Brain microvascular endothelial cell (primary cell): ENCODE results near the gene SLCO4A1.

Source experiments
- DNase-seq: peaks from one replicate; pipeline ENCODE4 v3.0.0-alpha.2; 2020
- H3K27ac ChIP-seq: fragments of 250-450 bp; sonication (Bioruptor Pico); 2 replicates; pipeline ENCODE4 v1.5.1; 2020; ENCODE audit warnings: mild to moderate bottlenecking, moderate library complexity
- H3K27me3 ChIP-seq: fragments of 250-450 bp; sonication (Bioruptor Pico); replicated peaks from 2 replicates; pipeline ENCODE4 v1.5.1; 2020; ENCODE audit warnings: mild to moderate bottlenecking
- H3K36me3 ChIP-seq: fragments of 250-450 bp; sonication (Bioruptor Pico); replicated peaks from 2 replicates; pipeline ENCODE4 v1.5.1; 2020; ENCODE audit warnings: mild to moderate bottlenecking
- H3K4me3 ChIP-seq: 2 replicates; pipeline ENCODE4 v1.5.1; 2011; ENCODE audit warnings: low read depth, mild to moderate bottlenecking, control low read depth, low read length, moderate library complexity
- in situ Hi-C: cut with HindIII; loops from 2 replicates; pipeline ENCODE4 v1.10.0; 2017; ENCODE audit warnings: low sequenced_read_pairs, low pct_ligation_motif_present
- TF ChIP-seq, protein P1 (sequence below): IDR thresholded peaks from 2 replicates; pipeline ENCODE4 v1.5.1; 2011; ENCODE audit warnings: low read depth, mild to moderate bottlenecking, moderate library complexity, low read length, control low read depth, inconsistent platforms; ENCODE audit errors: missing control alignments

The SLCO4A1 gene

DNA sequence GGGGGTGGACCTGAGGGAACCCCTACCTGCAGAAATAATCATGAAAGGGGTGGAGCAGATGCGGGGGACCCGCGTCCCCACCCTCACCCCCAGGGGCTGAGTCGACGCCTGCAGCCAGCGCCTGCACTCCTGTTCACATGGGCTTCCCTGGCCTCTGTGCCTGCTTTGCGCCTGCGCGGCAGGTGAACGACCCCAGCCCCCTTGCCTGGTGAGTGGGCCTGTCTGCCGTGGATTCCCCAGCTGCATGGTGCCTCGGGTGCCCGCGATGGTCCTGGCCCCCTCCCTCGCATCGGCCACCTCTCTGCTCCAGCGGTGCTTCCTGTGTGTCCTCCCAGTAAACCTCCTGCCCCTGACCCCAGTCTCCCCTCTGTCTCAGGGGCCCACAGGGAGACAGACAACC, 47.6 kb downstream of the SLCO4A1 start:
- DNase-seq = no peak
- H3K27me3 ChIP-seq = peaks cover 12% of the 10 kb centered on the region
- H3K4me3 ChIP-seq = no peak overlapping the region
- no peaks in the 10 kb centered on the region for H3K36me3 ChIP-seq
- H3K27ac ChIP-seq = no peak overlapping the region
- in situ Hi-C loops = no loop called here
- TF ChIP-seq, protein P1, sequence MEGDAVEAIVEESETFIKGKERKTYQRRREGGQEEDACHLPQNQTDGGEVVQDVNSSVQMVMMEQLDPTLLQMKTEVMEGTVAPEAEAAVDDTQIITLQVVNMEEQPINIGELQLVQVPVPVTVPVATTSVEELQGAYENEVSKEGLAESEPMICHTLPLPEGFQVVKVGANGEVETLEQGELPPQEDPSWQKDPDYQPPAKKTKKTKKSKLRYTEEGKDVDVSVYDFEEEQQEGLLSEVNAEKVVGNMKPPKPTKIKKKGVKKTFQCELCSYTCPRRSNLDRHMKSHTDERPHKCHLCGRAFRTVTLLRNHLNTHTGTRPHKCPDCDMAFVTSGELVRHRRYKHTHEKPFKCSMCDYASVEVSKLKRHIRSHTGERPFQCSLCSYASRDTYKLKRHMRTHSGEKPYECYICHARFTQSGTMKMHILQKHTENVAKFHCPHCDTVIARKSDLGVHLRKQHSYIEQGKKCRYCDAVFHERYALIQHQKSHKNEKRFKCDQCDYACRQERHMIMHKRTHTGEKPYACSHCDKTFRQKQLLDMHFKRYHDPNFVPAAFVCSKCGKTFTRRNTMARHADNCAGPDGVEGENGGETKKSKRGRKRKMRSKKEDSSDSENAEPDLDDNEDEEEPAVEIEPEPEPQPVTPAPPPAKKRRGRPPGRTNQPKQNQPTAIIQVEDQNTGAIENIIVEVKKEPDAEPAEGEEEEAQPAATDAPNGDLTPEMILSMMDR = no peak

DNA sequence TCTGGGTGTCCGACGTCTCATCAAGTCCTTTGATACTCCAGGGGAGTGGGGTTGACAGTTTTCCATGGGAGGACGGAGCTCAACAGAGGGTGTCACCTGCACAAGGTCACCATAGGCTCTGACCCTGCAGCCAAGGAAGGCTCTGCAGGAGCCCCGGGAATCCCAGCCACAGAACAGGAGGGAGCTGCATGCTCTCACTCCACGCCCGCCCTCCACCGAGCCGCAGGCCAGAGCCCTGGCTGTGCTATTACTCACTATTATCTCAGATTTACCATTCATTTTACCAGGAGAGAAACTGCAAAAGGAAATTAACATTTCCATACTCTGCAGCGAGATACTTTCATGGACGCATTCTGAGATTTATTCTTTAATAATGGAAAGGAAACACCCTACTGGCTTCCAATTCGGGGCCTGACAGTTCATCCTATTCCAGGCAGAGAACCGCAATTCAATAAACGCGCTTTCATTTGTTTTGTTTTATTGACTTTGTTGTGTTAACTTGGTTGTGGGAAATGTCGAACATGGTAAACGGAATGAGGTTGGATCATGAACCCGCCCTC, 48.0 kb downstream of the SLCO4A1 start:
- Histone ChIP-seq H3K27me3 (peaks cover 12% of the 10 kb centered on the region), H3K27ac (no peak overlapping the region), H3K4me3 (no peak overlapping the region), H3K36me3 (no peaks in the 10 kb centered on the region)
- no peak for DNase-seq
- in situ Hi-C loops = no loop called here
- TF ChIP-seq, protein P1 = no peak

DNA sequence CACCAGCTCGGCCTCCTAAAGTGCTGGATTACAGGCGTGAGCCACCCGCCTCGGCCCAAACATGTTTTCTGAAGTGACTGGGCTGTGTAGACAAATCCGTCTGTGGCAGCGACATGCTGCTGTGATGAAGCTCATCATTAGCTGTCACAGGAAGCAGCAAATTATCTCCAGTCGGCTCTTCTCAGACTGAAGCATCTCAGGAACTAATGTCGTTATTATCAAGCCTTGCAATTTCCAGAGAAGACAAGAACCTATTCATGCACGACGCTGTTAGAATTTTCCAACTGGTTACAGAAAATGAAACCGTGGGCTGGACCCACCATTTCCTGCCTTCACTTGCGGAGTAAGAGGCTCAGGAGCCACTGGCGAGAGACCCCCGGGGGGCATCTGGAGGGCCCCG, 49.2 kb downstream of the SLCO4A1 start:
- no peak for DNase-seq
- in situ Hi-C loops = no loop called here
- Histone ChIP-seq H3K36me3 (no peaks in the 10 kb centered on the region), H3K4me3 (no peak overlapping the region), H3K27ac (no peak overlapping the region), H3K27me3 (peaks cover 3% of the 10 kb centered on the region)
- TF ChIP-seq, protein P1 = no peak

DNA sequence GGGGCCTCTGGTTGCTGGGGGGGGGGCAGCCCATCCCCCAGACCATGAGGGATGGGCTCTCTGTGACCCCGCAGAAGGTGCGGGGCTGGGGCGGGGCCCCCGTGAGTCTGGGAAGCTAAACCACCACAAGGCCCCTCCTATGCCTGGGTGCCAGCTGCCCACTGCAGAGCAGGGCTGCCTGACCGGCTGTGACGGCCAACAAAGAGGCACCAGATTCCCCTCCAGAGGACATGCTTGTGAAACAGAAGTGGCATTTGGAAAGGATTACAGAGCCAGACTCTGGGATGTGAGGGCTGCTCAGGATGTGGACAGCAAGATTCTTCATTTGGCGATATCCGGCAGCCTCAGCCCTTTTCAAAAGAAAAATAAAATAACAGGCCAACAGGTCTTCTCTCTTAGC, 49.9 kb downstream of the SLCO4A1 start:
- no peak for DNase-seq
- TF ChIP-seq, protein P1 = no peak
- Histone ChIP-seq H3K27ac (no peak overlapping the region), H3K4me3 (no peak overlapping the region), H3K27me3 (peaks cover 3% of the 10 kb centered on the region), H3K36me3 (no peaks in the 10 kb centered on the region)
- in situ Hi-C loops = no loop called here

DNA sequence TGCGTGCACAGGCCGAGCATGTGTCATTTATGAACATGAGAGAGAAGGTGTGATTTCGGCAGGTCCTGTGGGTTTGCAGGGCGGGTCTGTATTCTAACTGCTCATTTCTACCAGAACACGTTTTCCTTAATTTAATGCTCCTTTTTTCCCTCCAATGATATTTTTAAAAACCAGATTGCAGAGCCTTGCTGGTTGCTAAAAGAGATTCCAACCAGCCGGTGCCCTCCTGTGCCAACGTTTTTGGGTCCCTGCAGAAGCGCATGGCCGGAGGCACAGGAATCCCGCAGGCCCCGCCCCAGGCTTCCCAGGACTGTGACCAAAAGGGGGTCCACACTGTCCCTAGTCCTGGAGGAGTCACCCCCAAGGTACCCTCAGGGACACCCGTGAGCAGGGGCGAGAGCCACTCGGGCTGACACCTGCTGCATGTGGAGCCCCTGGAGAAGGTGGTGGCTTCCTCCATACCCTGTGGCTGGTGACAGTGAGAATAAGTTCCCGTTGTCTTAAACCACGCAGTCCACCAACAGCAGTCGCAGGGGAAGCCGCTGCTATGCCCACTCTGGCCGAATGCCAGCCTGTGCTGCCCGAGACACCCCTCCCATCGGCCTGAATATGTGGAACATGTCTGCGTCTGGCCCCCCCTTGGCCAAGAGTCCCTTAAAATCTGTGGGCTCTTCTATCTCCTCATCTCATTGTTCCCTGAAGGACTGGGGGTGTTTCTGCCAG, 50.7 kb downstream of the SLCO4A1 start:
- in situ Hi-C loops = no loop called here
- H3K27ac ChIP-seq = no peak overlapping the region
- no peak for DNase-seq
- no peaks in the 10 kb centered on the region for H3K36me3 ChIP-seq
- TF ChIP-seq, protein P1 = no peak
- H3K27me3 ChIP-seq = peaks cover 3% of the 10 kb centered on the region
- H3K4me3 ChIP-seq = no peak overlapping the region
